Smooth muscle cell (in vitro differentiated cells): ENCODE results near the gene NUS1. TPM values are rescaled to one million over a fixed set of nuclear protein-coding genes. Genes with fewer than 3 reads are reported as not detected.
"Not testable (repeated sequence)": the region's sequence is repeated elsewhere in the genome, so short reads cannot be mapped to it uniquely, and the experiment has no call there.

Source experiments
- DNase-seq: peaks from one replicate; lab custom pipeline; 2025; ENCODE audit not compliant: unreplicated experiment; lab: John Stamatoyannopoulos, UW
- H2AFZ ChIP-seq: fragments of 200-600 bp; sonication (generic); 2 replicates; pipeline ENCODE4 v1.6.0; 2016; ENCODE audit warnings: antibody characterized with exemption, low read depth, mild to moderate bottlenecking
- H3F3A ChIP-seq: fragments of 200-600 bp; sonication (generic); 2 replicates; pipeline ENCODE4 v1.6.0; 2017; ENCODE audit warnings: antibody characterized with exemption, low read depth
- H3K27ac ChIP-seq: fragments of 200-600 bp; sonication (generic); 2 replicates; pipeline ENCODE4 v1.5.1; 2016; ENCODE audit warnings: low read depth, mild to moderate bottlenecking
- H3K27me3 ChIP-seq: fragments of 200-600 bp; sonication (generic); 2 replicates; pipeline ENCODE4 v1.6.1; 2016; ENCODE audit warnings: low read depth, mild to moderate bottlenecking
- H3K36me3 ChIP-seq: fragments of 200-600 bp; sonication (generic); 2 replicates; pipeline ENCODE4 v1.5.1; 2016; ENCODE audit warnings: low read depth
- H3K4me1 ChIP-seq: fragments of 200-600 bp; sonication (generic); 2 replicates; pipeline ENCODE4 v1.5.1; 2016; ENCODE audit warnings: low read depth
- H3K4me2 ChIP-seq: fragments of 200-600 bp; sonication (generic); 2 replicates; pipeline ENCODE4 v1.6.0; 2016; ENCODE audit warnings: mild to moderate bottlenecking
- H3K4me3 ChIP-seq: fragments of 200-600 bp; sonication (generic); 2 replicates; pipeline ENCODE4 v1.5.1; 2016; ENCODE audit warnings: mild to moderate bottlenecking
- H3K79me2 ChIP-seq: fragments of 200-600 bp; sonication (generic); 2 replicates; pipeline ENCODE4 v1.6.0; 2016; ENCODE audit warnings: low read depth, mild to moderate bottlenecking
- H3K9ac ChIP-seq: fragments of 200-600 bp; sonication (generic); 2 replicates; pipeline ENCODE4 v1.6.0; 2016; ENCODE audit warnings: low read depth
- H3K9me3 ChIP-seq: fragments of 200-600 bp; sonication (generic); replicated peaks from 2 replicates; pipeline ENCODE4 v1.5.1; 2016; ENCODE audit warnings: low read depth
- H4K20me1 ChIP-seq: fragments of 200-600 bp; sonication (generic); 2 replicates; pipeline ENCODE4 v1.6.0; 2016; ENCODE audit warnings: low read depth
- WGBS: methylation state at CpG from one replicate; pipeline ENCODE4 v1.1.7; 2016; ENCODE audit warnings: low lambda C conversion rate; 5-methylcytosine and 5-hydroxymethylcytosine counted together
- polyA plus RNA-seq: library from polyadenylated mRNA; unstranded; fragments of >200 nt; fragmentation: Nextera tagmentation; extraction: Ambion mirVana; gene quantifications from 2 replicates; pipeline ENCODE4 v1.2.1, GENCODE V29; 2016
- total RNA-seq: library from RNA; depleted of rRNA; stranded (reverse); fragments of >200 nt; gene quantifications from 2 replicates; pipeline ENCODE4 v1.2.3, GENCODE V29; 2014
- TF ChIP-seq, protein P1 (sequence below): fragments of 200-600 bp; sonication (generic); IDR thresholded peaks from 2 replicates; pipeline ENCODE4 v1.5.1; 2017; ENCODE audit warnings: borderline replicate concordance, mild to moderate bottlenecking, antibody characterized with exemption; ENCODE audit not compliant: insufficient read depth, poor library complexity, severe bottlenecking

NUS1 gene
- total and polyA plus RNA-seq, 2 experiments from 2014 or later: 18.5 to 35.4 TPM

- Histone ChIP-seq H3K27me3 (no peaks in the 10 kb centered on the region), H3K36me3 (peaks cover 5% of the 10 kb centered on the region), H3K4me2 (no peak overlapping the region), H3F3A (no peaks in the 10 kb centered on the region), H3K79me2 (peaks cover 11% of the 10 kb centered on the region), H2AFZ (no peak overlapping the region), H4K20me1 (peaks cover 44% of the 10 kb centered on the region), H3K4me3 (no peak overlapping the region), H3K27ac (no peak overlapping the region), H3K4me1 (no peaks in the 10 kb centered on the region), H3K9ac (no peak overlapping the region), H3K9me3 (no peaks in the 10 kb centered on the region)
- 98% methylated on average over 3 of the region's 3 CpGs for WGBS
- DNase-seq: no peak
- TF ChIP-seq, protein P1, sequence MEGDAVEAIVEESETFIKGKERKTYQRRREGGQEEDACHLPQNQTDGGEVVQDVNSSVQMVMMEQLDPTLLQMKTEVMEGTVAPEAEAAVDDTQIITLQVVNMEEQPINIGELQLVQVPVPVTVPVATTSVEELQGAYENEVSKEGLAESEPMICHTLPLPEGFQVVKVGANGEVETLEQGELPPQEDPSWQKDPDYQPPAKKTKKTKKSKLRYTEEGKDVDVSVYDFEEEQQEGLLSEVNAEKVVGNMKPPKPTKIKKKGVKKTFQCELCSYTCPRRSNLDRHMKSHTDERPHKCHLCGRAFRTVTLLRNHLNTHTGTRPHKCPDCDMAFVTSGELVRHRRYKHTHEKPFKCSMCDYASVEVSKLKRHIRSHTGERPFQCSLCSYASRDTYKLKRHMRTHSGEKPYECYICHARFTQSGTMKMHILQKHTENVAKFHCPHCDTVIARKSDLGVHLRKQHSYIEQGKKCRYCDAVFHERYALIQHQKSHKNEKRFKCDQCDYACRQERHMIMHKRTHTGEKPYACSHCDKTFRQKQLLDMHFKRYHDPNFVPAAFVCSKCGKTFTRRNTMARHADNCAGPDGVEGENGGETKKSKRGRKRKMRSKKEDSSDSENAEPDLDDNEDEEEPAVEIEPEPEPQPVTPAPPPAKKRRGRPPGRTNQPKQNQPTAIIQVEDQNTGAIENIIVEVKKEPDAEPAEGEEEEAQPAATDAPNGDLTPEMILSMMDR: no peak
These were observed 31.2 kb downstream of the NUS1 start for GRCh38 chr6:117706504-117706903.

DNA sequence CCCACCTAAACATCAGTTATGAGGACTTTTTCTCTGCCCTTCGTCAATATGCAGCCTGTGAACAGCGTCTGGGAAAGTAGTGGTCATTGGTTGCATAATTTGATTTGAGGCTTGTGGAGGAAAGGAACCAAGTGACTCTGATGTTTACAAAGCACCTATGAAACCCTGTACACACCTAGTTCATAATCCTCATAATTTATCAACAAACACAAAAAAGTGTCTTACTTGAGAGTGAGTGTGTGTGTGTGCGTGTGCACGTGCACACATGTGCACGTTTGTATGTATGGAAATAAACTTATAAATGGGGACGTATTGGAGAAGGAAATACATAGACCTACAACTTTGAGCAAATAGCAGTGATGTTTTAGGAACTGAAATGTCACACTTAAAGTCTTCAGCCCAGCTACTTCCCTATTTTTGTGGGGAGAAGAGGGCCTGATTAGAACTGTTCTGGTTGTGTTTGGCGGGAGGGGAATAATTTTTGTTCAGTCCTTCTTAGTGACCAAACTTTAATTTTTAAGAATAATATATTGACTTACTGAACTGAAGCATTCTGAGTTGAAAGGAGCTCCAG, 31.8 kb downstream of the NUS1 start:
- H3K9me3 ChIP-seq, H3K4me1 ChIP-seq, H3K36me3 ChIP-seq, H3K27me3 ChIP-seq, H3K27ac ChIP-seq, H3K4me2 ChIP-seq, H3K4me3 ChIP-seq, H2AFZ ChIP-seq, H3F3A ChIP-seq, H3K9ac ChIP-seq, DNase-seq: not testable (repeated sequence)
- H4K20me1 ChIP-seq: peaks cover 39% of the 10 kb centered on the region
- peaks cover 11% of the 10 kb centered on the region for H3K79me2 ChIP-seq
- 96% methylated on average over 6 of the region's 7 CpGs for WGBS

DNA sequence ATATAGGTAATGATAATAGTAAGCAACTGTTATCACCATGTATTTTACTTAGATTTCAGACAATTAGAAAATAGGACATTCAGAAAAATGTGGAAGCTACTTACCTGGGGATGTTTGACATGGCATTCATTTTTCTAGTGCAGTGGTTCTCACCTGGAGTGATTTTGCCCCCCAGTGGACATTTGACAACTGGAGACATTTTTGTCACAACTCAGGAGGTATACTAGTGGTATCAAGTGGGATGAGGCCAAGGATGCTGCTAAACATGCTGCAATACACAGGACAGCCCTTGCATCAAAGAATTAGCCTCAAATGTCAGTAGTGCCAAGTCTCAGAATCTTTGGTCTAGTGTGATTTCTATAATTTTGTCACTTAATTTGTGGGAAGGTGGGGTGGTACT, 36.1 kb downstream of the NUS1 start:
- no peaks in the 10 kb centered on the region for H3K9me3 ChIP-seq
- no peak overlapping the region for H3K9ac ChIP-seq
- no peak overlapping the region for H3K4me2 ChIP-seq
- H4K20me1 ChIP-seq: no peaks in the 10 kb centered on the region
- no peak overlapping the region for H2AFZ ChIP-seq
- H3K27me3 ChIP-seq: no peaks in the 10 kb centered on the region
- H3K4me1 ChIP-seq: no peaks in the 10 kb centered on the region
- DNase-seq: no peak
- no peaks in the 10 kb centered on the region for H3F3A ChIP-seq
- no peak overlapping the region for H3K27ac ChIP-seq
- H3K4me3 ChIP-seq: no peak overlapping the region
- peaks cover 5% of the 10 kb centered on the region for H3K36me3 ChIP-seq
- TF ChIP-seq, protein P1: no peak
- no peaks in the 10 kb centered on the region for H3K79me2 ChIP-seq

- no peaks in the 10 kb centered on the region for H3K27me3 ChIP-seq
- H3K4me1 ChIP-seq: no peaks in the 10 kb centered on the region
- no peak overlapping the region for H3K9ac ChIP-seq
- no peaks in the 10 kb centered on the region for H3F3A ChIP-seq
- H2AFZ ChIP-seq: no peak overlapping the region
- no peak overlapping the region for H3K4me2 ChIP-seq
- no peak overlapping the region for H3K27ac ChIP-seq
- TF ChIP-seq, protein P1: no peak
- H3K9me3 ChIP-seq: peaks cover 4% of the 10 kb centered on the region
- no peaks in the 10 kb centered on the region for H3K79me2 ChIP-seq
- DNase-seq: no peak
- no peak overlapping the region for H3K4me3 ChIP-seq
- no peaks in the 10 kb centered on the region for H4K20me1 ChIP-seq
- H3K36me3 ChIP-seq: no peaks in the 10 kb centered on the region
These were observed 43.6 kb downstream of the NUS1 start for GRCh38 chr6:117718895-117719294.

GRCh38 chr6:117721520-117721919, 46.3 kb downstream of the NUS1 start:
- not testable (repeated sequence) for H3F3A ChIP-seq, H3K9me3 ChIP-seq, DNase-seq, H3K27me3 ChIP-seq, H3K4me3 ChIP-seq, H4K20me1 ChIP-seq, H2AFZ ChIP-seq, H3K27ac ChIP-seq, H3K36me3 ChIP-seq, H3K9ac ChIP-seq, H3K4me1 ChIP-seq, H3K4me2 ChIP-seq, H3K79me2 ChIP-seq
- 94% methylated on average over 12 of the region's 12 CpGs for WGBS
